Adipocyte (in vitro differentiated cells): Measurements from ENCODE around the gene MARF1.

Experiments used
- DNase-seq: peaks from one replicate; pipeline ENCODE4 v3.0.0-alpha.2; 2015; ENCODE audit warnings: low read depth
- H3K27me3 ChIP-seq: replicated peaks from 2 replicates; pipeline ENCODE4 v1.7.0; 2013; ENCODE audit warnings: mild to moderate bottlenecking, low read length, moderate library complexity; ENCODE audit not compliant: control insufficient read depth, insufficient read depth
- H3K36me3 ChIP-seq: 2 replicates; pipeline ENCODE4 v1.7.0; 2013; ENCODE audit warnings: low read length, mild to moderate bottlenecking, moderate library complexity; ENCODE audit not compliant: control insufficient read depth, insufficient read depth, severe bottlenecking
- H3K4me1 ChIP-seq: 2 replicates; pipeline ENCODE4 v1.7.0; 2013; ENCODE audit warnings: mild to moderate bottlenecking, low read length, moderate library complexity; ENCODE audit not compliant: control insufficient read depth, insufficient read depth
- H3K4me3 ChIP-seq: 2 replicates; pipeline ENCODE4 v1.7.0; 2013; ENCODE audit warnings: mild to moderate bottlenecking, low read length, moderate library complexity
- H3K9ac ChIP-seq: 2 replicates; pipeline ENCODE4 v1.7.0; 2013; ENCODE audit warnings: mild to moderate bottlenecking, low read length, moderate library complexity
- H3K9me3 ChIP-seq: 2 replicates; pipeline ENCODE4 v1.7.0; 2013; ENCODE audit warnings: mild to moderate bottlenecking, low read length, moderate library complexity; ENCODE audit not compliant: control insufficient read depth

The MARF1 gene

GRCh38 chr16:15643946-15644250 is 944 bp upstream of the MARF1 start:
- H3K4me1 ChIP-seq, result peaks cover 26% of the 10 kb centered on the region
- peaks cover 4% of the 10 kb centered on the region for H3K36me3 ChIP-seq
- no peaks in the 10 kb centered on the region for H3K9me3 ChIP-seq
- H3K9ac ChIP-seq, result peak overlapping the region; percentile 100
- H3K27me3 ChIP-seq, result no peaks in the 10 kb centered on the region
- H3K4me3 ChIP-seq, result peak overlapping the region; percentile 99
- DNase-seq, result no peak

DNA sequence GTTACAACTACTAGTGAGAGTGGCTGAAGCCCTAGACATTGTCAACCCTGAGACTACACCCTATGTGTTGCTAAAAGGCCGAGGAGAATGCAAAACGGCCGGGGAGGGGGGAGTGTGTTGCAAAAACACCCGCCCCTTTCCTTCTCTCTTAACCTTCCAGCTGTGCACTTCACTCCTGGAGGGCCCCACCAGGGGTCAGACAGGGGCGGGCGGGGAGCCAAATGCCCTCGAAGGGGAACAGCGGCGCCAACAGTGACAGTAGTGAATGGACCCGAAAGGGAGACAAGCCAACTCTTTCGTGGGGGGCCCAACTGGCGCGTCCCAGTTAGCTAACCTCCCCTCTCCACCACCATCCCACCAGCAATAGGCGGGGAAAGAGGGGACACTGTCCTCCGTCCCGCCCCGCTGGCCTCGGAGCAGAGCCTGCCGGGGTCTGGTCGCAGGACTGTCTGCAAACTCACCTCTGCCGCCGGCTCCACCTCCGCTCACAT is 352 bp downstream of the MARF1 start:
- Histone ChIP-seq H3K9me3 (no peaks in the 10 kb centered on the region), H3K4me3 (peak overlapping the region; percentile 88), H3K4me1 (peaks cover 26% of the 10 kb centered on the region), H3K36me3 (peaks cover 16% of the 10 kb centered on the region), H3K9ac (peak overlapping the region; percentile 92), H3K27me3 (no peaks in the 10 kb centered on the region)
- DNase-seq, result peak; percentile 73

GRCh38 chr16:15641753-15642556 is 999 bp downstream of the MARF1 start:
- no peaks in the 10 kb centered on the region for H3K9me3 ChIP-seq
- no peaks in the 10 kb centered on the region for H3K27me3 ChIP-seq
- peaks cover 26% of the 10 kb centered on the region for H3K4me1 ChIP-seq
- H3K36me3 ChIP-seq, result peaks cover 23% of the 10 kb centered on the region
- H3K4me3 ChIP-seq, result peak overlapping the region; percentile 88
- peak overlapping the region; percentile 92 for H3K9ac ChIP-seq
- DNase-seq, result no peak

DNA sequence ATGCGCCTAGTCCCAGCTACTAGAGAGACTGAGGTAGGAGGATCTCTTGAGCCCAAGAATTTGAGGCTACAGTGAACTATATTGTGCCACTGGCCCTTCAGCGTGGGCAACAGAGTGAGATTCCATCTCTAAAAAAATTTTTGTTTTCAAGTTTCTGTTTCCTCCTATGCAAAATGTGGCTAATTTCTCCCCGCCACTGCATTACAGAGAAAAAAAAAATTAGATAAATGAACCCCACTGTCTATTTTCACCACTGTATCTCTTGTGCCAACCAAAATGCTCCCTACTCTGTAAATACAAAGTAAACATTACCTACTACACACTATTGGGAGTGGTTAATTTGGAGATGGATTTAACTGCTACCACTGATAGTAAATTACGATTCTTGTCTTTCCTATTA is 2.0 kb downstream of the MARF1 start:
- DNase-seq, result no peak
- peaks cover 33% of the 10 kb centered on the region for H3K36me3 ChIP-seq
- H3K4me3 ChIP-seq, result no peak overlapping the region
- H3K9ac ChIP-seq, result no peak overlapping the region
- H3K27me3 ChIP-seq, result no peaks in the 10 kb centered on the region
- no peaks in the 10 kb centered on the region for H3K9me3 ChIP-seq
- H3K4me1 ChIP-seq, result peaks cover 26% of the 10 kb centered on the region

DNA sequence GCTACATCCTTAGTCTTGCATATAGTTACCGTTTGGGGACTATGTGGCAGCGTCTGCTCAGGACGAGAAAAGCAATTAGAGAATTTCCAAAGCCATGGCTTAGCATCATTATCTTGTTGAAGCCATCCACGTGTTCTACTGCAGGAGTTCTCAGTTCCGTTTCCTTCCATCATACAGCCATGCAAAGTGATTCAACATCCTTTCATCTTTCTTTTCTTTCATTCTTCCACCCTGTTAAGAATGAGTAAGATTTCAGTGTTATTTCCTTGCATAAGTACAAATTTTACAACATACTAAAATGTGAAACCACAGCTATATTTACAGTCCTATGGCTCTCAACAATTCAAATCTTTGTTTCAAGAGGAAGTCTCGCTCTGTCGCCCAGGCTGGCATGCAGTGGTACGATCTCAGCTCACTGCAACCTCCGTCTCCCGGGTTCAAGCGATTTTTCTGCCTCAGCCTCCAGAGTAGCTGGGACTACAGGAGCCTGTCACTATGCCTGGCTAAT is 3.8 kb downstream of the MARF1 start:
- Histone ChIP-seq H3K27me3 (no peaks in the 10 kb centered on the region), H3K9ac (no peak overlapping the region), H3K9me3 (no peaks in the 10 kb centered on the region), H3K4me1 (peaks cover 21% of the 10 kb centered on the region), H3K36me3 (peaks cover 51% of the 10 kb centered on the region), H3K4me3 (no peak overlapping the region)
- DNase-seq, result no peak

- no peak for DNase-seq
- no peak overlapping the region for H3K9ac ChIP-seq
- no peaks in the 10 kb centered on the region for H3K27me3 ChIP-seq
- no peaks in the 10 kb centered on the region for H3K9me3 ChIP-seq
- peaks cover 5% of the 10 kb centered on the region for H3K4me1 ChIP-seq
- no peak overlapping the region for H3K4me3 ChIP-seq
- H3K36me3 ChIP-seq, result peaks cover 77% of the 10 kb centered on the region
Measured at GRCh38 chr16:15636392-15636873, 6.5 kb downstream of the MARF1 start.

- peaks cover 82% of the 10 kb centered on the region for H3K36me3 ChIP-seq
- no peak overlapping the region for H3K4me3 ChIP-seq
- H3K9me3 ChIP-seq, result no peaks in the 10 kb centered on the region
- H3K4me1 ChIP-seq, result peaks cover 2% of the 10 kb centered on the region
- no peak overlapping the region for H3K9ac ChIP-seq
- no peaks in the 10 kb centered on the region for H3K27me3 ChIP-seq
- no peak for DNase-seq
Measured at GRCh38 chr16:15635926-15636325, 7.0 kb downstream of the MARF1 start.

- no peaks in the 10 kb centered on the region for H3K4me1 ChIP-seq
- H3K27me3 ChIP-seq, result no peaks in the 10 kb centered on the region
- no peaks in the 10 kb centered on the region for H3K9me3 ChIP-seq
- no peak for DNase-seq
- peaks cover 78% of the 10 kb centered on the region for H3K36me3 ChIP-seq
- no peak overlapping the region for H3K4me3 ChIP-seq
- no peak overlapping the region for H3K9ac ChIP-seq
Measured at GRCh38 chr16:15631730-15632409, 11.1 kb downstream of the MARF1 start.

DNA sequence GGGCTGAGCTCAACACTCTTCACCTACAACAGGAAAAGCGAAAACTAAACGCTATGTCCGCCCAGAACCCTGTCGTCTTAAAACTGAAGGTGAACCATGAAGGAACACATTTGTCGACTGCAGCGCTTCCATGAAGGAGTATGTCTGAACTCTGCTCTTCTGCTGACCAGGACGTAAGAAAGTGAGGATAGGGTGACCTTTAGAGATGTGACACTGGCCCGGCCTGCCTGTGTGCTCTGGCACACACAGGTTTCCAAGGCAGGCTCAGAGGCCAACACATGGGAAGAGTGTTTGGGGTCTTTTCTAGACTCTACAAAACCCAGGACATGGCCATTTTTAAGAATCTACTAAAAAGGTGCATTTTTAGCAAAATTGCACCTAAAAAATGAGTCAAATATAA is 21.1 kb downstream of the MARF1 start:
- Histone ChIP-seq H3K4me1 (peaks cover 8% of the 10 kb centered on the region), H3K27me3 (no peaks in the 10 kb centered on the region), H3K9ac (no peak overlapping the region), H3K4me3 (no peak overlapping the region), H3K36me3 (peaks cover 84% of the 10 kb centered on the region), H3K9me3 (no peaks in the 10 kb centered on the region)
- no peak for DNase-seq

DNA sequence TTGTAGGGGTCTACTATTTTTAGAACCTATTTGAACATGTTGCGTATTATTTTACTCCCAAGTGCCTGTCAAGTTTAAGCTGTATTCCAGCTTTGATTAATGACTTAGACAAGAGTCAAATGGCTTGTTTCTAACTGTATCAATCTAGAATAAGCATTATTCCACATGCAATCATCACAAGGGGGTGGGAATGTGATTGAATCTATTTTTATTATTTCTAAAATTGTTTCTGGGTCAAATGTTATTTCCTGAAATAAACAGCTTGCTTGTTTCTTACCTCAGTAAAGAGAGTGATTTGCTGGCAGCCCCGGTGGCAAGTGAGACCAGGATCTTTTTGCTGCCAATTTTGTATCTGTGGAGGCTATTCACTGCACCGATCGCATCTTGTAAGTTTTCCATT is 21.5 kb downstream of the MARF1 start:
- Histone ChIP-seq H3K36me3 (peaks cover 88% of the 10 kb centered on the region), H3K9ac (no peak overlapping the region), H3K4me3 (no peak overlapping the region), H3K27me3 (no peaks in the 10 kb centered on the region), H3K9me3 (no peaks in the 10 kb centered on the region), H3K4me1 (peaks cover 8% of the 10 kb centered on the region)
- no peak for DNase-seq

DNA sequence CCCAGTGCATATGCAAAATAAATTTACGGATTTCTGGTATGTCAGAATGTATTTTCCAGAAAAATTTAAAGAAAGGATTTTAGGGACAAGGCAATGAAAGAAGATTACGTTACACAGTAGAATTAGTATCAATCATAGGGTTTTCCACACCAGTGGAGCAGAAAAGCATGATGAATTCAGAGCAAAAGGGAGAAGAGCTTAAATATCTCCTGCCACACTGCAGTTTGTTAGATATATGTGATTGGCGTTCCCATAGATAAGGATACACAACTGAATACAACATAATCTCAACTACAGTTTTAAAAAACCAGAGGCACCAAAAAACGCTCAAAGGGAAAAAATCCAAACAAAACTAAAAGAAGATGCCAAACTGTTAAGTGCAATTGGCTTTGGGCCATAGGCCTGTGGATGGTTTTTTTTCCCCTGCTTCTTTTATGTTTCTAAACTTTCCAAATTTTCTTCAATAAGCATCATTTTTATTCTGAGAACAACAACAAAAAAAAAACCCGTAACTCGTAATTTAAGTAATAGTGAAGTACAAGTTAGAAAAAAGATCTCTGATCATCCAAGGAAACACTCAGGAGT is 22.3 kb downstream of the MARF1 start:
- Histone ChIP-seq H3K9ac (no peak overlapping the region), H3K36me3 (peaks cover 92% of the 10 kb centered on the region), H3K4me3 (no peak overlapping the region), H3K27me3 (no peaks in the 10 kb centered on the region), H3K9me3 (no peaks in the 10 kb centered on the region), H3K4me1 (peaks cover 8% of the 10 kb centered on the region)
- peak; percentile 18 for DNase-seq
